ENCODE results near the gene PIP4K2B.
"Not testable (repeated sequence)": the region's sequence is repeated elsewhere in the genome, so short reads cannot be mapped to it uniquely, and the experiment has no call there.

The PIP4K2B gene

GRCh38 chr17:38730526-38731379 lies 68.6 kb downstream of the PIP4K2B start:
- no peak for DNase-seq (ENCODE audit: low read depth)

- peak; percentile 82 for DNase-seq (ENCODE audit: low read depth)
Measured at GRCh38 chr17:38729886-38730525, 69.3 kb downstream of the PIP4K2B start, which contains the start of gene CISD3. Gene CISD3, plus strand, starts transcription at chr17:38730341. Its CDS starts 18 bp downstream, at chr17:38730359.

- DNase-seq (ENCODE audit: low read depth) = no peak
Measured at GRCh38 chr17:38729368-38729885, 69.9 kb downstream of the PIP4K2B start.

GRCh38 chr17:38728290-38728831 lies 71.0 kb downstream of the PIP4K2B start:
- DNase-seq (ENCODE audit: low read depth) = peak; percentile 46

- peak; percentile 68 for DNase-seq (ENCODE audit: low read depth)
Measured at GRCh38 chr17:38727736-38728135, 71.6 kb downstream of the PIP4K2B start.

GRCh38 chr17:38726145-38726544 lies 73.2 kb downstream of the PIP4K2B start:
- not testable (repeated sequence) for DNase-seq (ENCODE audit: low read depth)

GRCh38 chr17:38725066-38725465 lies 74.3 kb downstream of the PIP4K2B start:
- no peak for DNase-seq (ENCODE audit: low read depth)

GRCh38 chr17:38724337-38724988 lies 74.9 kb downstream of the PIP4K2B start:
- no peak for DNase-seq (ENCODE audit: low read depth)

- no peak for DNase-seq (ENCODE audit: low read depth)
Measured at GRCh38 chr17:38721802-38722201, 77.6 kb downstream of the PIP4K2B start.

- no peak for DNase-seq (ENCODE audit: low read depth)
Measured at GRCh38 chr17:38720941-38721340, 78.4 kb downstream of the PIP4K2B start.

GRCh38 chr17:38719943-38720641 lies 79.3 kb downstream of the PIP4K2B start:
- DNase-seq (ENCODE audit: low read depth) = no peak

- no peak for DNase-seq (ENCODE audit: low read depth)
Measured at GRCh38 chr17:38719289-38719942, 79.9 kb downstream of the PIP4K2B start.

GRCh38 chr17:38717139-38717745 lies 82.1 kb downstream of the PIP4K2B start:
- no peak for DNase-seq (ENCODE audit: low read depth)

- DNase-seq (ENCODE audit: low read depth) = no peak
Measured at GRCh38 chr17:38716368-38717005, 82.9 kb downstream of the PIP4K2B start.
